ENCODE data around the gene C4orf36.

C4orf36 gene

GRCh38 chr4:86894455-86894854, 2.2 kb upstream of the C4orf36 start:
- TF ChIP-seq POLR2A (IDR thresholded peaks at IDR 0.05; ENCODE audit: extremely low read depth, insufficient read length) (no peak), MAX (IDR thresholded peaks at IDR 0.05; ENCODE audit: low read depth, low read length) (no peak), MYC (IDR thresholded peaks at IDR 0.05; ENCODE audit: low read depth, low read length) (no peak)
- TF ChIP-seq, protein P1, sequence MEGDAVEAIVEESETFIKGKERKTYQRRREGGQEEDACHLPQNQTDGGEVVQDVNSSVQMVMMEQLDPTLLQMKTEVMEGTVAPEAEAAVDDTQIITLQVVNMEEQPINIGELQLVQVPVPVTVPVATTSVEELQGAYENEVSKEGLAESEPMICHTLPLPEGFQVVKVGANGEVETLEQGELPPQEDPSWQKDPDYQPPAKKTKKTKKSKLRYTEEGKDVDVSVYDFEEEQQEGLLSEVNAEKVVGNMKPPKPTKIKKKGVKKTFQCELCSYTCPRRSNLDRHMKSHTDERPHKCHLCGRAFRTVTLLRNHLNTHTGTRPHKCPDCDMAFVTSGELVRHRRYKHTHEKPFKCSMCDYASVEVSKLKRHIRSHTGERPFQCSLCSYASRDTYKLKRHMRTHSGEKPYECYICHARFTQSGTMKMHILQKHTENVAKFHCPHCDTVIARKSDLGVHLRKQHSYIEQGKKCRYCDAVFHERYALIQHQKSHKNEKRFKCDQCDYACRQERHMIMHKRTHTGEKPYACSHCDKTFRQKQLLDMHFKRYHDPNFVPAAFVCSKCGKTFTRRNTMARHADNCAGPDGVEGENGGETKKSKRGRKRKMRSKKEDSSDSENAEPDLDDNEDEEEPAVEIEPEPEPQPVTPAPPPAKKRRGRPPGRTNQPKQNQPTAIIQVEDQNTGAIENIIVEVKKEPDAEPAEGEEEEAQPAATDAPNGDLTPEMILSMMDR (IDR thresholded peaks at IDR 0.05; ENCODE audit: low read depth, low read length), result no peak
- DNase-seq (ENCODE audit: low read depth), result peak; percentile 22
- no peak overlapping the region for H3K4me3 ChIP-seq (ENCODE audit: low read depth, low read length)

DNA sequence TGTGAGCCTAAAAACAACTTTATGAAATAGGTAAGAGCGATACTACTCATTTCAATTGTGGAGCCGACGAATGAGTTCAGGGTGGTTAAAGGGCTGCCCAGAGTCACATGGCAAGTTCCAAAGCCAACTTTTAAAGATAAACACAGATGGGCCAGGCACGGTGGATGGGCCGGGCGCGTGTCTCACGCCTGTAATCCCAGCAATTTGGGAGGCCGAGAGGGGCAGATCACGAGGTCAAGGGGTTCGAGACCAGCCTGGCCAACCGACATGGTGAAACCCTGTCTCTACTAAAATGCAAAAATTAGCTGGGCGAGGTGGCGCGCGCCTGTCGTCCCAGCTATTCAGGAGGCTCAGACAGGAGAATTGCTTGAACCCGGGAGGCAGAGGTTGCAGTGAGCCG, 914 bp upstream of the C4orf36 start:
- H3K4me3 ChIP-seq (ENCODE audit: low read depth, low read length), result no peak overlapping the region
- DNase-seq (ENCODE audit: low read depth), result no peak
- TF ChIP-seq, protein P1 (IDR thresholded peaks at IDR 0.05; ENCODE audit: low read depth, low read length), result no peak
- no peak for TF ChIP-seq MAX (IDR thresholded peaks at IDR 0.05; ENCODE audit: low read depth, low read length)
- no peak for TF ChIP-seq POLR2A (IDR thresholded peaks at IDR 0.05; ENCODE audit: extremely low read depth, insufficient read length)
- TF ChIP-seq MYC (IDR thresholded peaks at IDR 0.05; ENCODE audit: low read depth, low read length), result no peak

- DNase-seq (ENCODE audit: low read depth), result no peak
- peak overlapping the region; percentile 57 for H3K4me3 ChIP-seq (ENCODE audit: low read depth, low read length)
- no peak for TF ChIP-seq MYC (IDR thresholded peaks at IDR 0.05; ENCODE audit: low read depth, low read length)
- no peak for TF ChIP-seq POLR2A (IDR thresholded peaks at IDR 0.05; ENCODE audit: extremely low read depth, insufficient read length)
These were observed 376 bp upstream of the C4orf36 start for GRCh38 chr4:86892636-86892960.

- no peak for DNase-seq (ENCODE audit: low read depth)
- no peak overlapping the region for H3K4me3 ChIP-seq (ENCODE audit: low read depth, low read length)
- TF ChIP-seq POLR2A (IDR thresholded peaks at IDR 0.05; ENCODE audit: extremely low read depth, insufficient read length) (no peak), MYC (IDR thresholded peaks at IDR 0.05; ENCODE audit: low read depth, low read length) (no peak), MAX (IDR thresholded peaks at IDR 0.05; ENCODE audit: low read depth, low read length) (no peak)
- TF ChIP-seq, protein P1 (IDR thresholded peaks at IDR 0.05; ENCODE audit: low read depth, low read length), result no peak
These were observed 1.4 kb downstream of the C4orf36 start for GRCh38 chr4:86890790-86891189.

- no peak overlapping the region for H3K4me3 ChIP-seq (ENCODE audit: low read depth, low read length)
- no peak for DNase-seq (ENCODE audit: low read depth)
- TF ChIP-seq, protein P1 (IDR thresholded peaks at IDR 0.05; ENCODE audit: low read depth, low read length), result no peak
- no peak for TF ChIP-seq MYC (IDR thresholded peaks at IDR 0.05; ENCODE audit: low read depth, low read length)
- TF ChIP-seq MAX (IDR thresholded peaks at IDR 0.05; ENCODE audit: low read depth, low read length), result no peak
- no peak for TF ChIP-seq POLR2A (IDR thresholded peaks at IDR 0.05; ENCODE audit: extremely low read depth, insufficient read length)
These were observed 12.6 kb downstream of the C4orf36 start for GRCh38 chr4:86879641-86880040.

- TF ChIP-seq MAX (IDR thresholded peaks at IDR 0.05; ENCODE audit: low read depth, low read length) (no peak), POLR2A (IDR thresholded peaks at IDR 0.05; ENCODE audit: extremely low read depth, insufficient read length) (no peak), MYC (IDR thresholded peaks at IDR 0.05; ENCODE audit: low read depth, low read length) (no peak)
- TF ChIP-seq, protein P1 (IDR thresholded peaks at IDR 0.05; ENCODE audit: low read depth, low read length), result no peak
- no peak for DNase-seq (ENCODE audit: low read depth)
- no peak overlapping the region for H3K4me3 ChIP-seq (ENCODE audit: low read depth, low read length)
These were observed 13.6 kb downstream of the C4orf36 start for GRCh38 chr4:86878640-86879039.
